Cardiac fibroblast (primary cell): ENCODE data around the gene GGT6.

ENCODE experiments used
- DNase-seq, 2 donors: peaks; one replicate each; pipeline versions ENCODE4 v3.0.0 to v3.0.0-alpha.2; 2010; ENCODE audit warnings: low read depth in 2 of 2
- H3K4me3 ChIP-seq, 2 donors: replicated peaks in 1 of 2; 1 replicate in 1 of 2; 2 replicates in 1 of 2; pipeline ENCODE4 v1.5.1; 2011; ENCODE audit warnings: low read depth in 2 of 2, low read length in 2 of 2, mild to moderate bottlenecking in 2 of 2, moderate library complexity in 1 of 2
- CTCF ChIP-seq: IDR thresholded peaks from one replicate; pipeline ENCODE4 v1.5.1; 2011; ENCODE audit warnings: low read depth, mild to moderate bottlenecking, low read length, inconsistent platforms

Gene GGT6

GRCh38 chr17:4515501-4515900, 44.9 kb downstream of the GGT6 start:
- H3K4me3 ChIP-seq = no peak overlapping the region
- no peak for TF ChIP-seq CTCF
- DNase-seq = no peak

GRCh38 chr17:4514779-4515178, 45.6 kb downstream of the GGT6 start:
- TF ChIP-seq CTCF = no peak
- no peak overlapping the region for H3K4me3 ChIP-seq
- DNase-seq = no peak

GRCh38 chr17:4514206-4514605, 46.2 kb downstream of the GGT6 start:
- H3K4me3 ChIP-seq = no peak overlapping the region
- no peak for DNase-seq
- no peak for TF ChIP-seq CTCF

- no peak for TF ChIP-seq CTCF
- peak in 1 of 2 donors; percentile 31 for DNase-seq
- H3K4me3 ChIP-seq = no peak overlapping the region
Observed at GRCh38 chr17:4513113-4514032, 47.0 kb downstream of the GGT6 start.

- H3K4me3 ChIP-seq = no peak overlapping the region
- no peak for DNase-seq
- TF ChIP-seq CTCF = no peak
Observed at GRCh38 chr17:4512156-4513112, 47.9 kb downstream of the GGT6 start.

- TF ChIP-seq CTCF = no peak
- no peak for DNase-seq
Observed at GRCh38 chr17:4511199-4511932, 49.0 kb downstream of the GGT6 start.

More at GRCh38 chr17:4511199-4511932, 49.0 kb downstream of the GGT6 start:
- no peak overlapping the region for H3K4me3 ChIP-seq
